ENCODE results near the gene QPRT.
"Not testable (repeated sequence)": the region's sequence is repeated elsewhere in the genome, so short reads cannot be mapped to it uniquely, and the experiment has no call there.

The QPRT gene

DNA sequence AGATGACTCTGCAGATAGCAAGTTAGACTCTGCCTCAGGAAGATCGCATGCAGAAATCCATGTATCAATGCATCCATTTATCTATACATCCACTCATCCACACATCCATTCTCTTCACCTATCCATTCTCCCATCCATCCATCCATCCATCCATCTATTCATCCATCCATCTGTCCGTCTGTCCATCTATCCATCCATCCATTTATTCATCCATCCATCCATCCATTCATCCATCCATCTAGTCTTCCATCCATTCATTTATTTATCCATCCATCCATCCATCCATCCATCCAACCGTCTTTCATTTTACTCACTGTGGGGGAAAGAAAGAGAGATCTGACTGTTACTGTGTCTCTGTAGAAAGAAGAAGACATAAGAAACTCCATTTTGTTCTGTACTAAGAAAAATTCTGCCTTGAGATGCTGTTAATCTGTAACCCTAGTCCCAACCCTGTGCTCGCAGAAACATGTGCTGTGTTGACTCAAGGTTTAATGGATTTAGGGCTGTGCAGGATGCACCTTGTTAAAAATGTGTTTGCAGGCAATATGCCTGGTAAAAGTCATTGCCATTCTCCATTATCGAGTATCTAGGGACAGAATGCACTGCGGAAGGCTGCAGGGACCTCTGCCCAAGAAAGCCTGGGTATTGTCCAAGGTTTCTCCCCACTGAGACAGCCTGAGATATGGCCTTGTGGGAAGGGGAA is 61.1 kb downstream of the QPRT start:
- not testable (repeated sequence) for H3K4me3 ChIP-seq (ENCODE audit: low read depth, low read length); H3K27me3 ChIP-seq (ENCODE audit: control insufficient read depth, insufficient read depth, low read length); H3K4me1 ChIP-seq (ENCODE audit: control insufficient read depth, insufficient read depth, low read length); H3K9ac ChIP-seq (ENCODE audit: low read depth, low read length); H3K9me3 ChIP-seq (ENCODE audit: control insufficient read depth, insufficient read depth, low read length); H3K27ac ChIP-seq (ENCODE audit: low read depth, low read length)
- peaks cover 41% of the 10 kb centered on the region for H3K36me3 ChIP-seq (ENCODE audit: control insufficient read depth, insufficient read depth, low read length)

DNA sequence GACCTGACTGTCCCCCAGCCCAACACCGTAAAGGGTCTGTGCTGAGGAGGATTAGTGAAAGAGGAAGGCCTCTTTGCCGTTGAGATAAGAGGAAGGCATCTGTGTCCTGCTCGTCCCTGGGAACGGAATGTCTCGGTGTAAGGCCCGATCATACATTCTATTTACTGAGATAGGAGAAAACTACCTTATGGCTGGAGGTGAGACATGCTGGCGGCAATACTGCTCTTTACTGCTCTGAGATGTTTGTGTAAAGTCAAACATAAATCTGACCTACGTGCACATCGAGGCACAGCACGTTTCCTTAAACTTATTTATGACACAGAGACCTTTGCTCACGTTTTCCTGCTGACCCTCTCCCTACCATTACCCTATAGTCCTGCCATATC is 61.6 kb downstream of the QPRT start:
- H3K4me3 ChIP-seq (ENCODE audit: low read depth, low read length); H3K27me3 ChIP-seq (ENCODE audit: control insufficient read depth, insufficient read depth, low read length); H3K9me3 ChIP-seq (ENCODE audit: control insufficient read depth, insufficient read depth, low read length); H3K9ac ChIP-seq (ENCODE audit: low read depth, low read length); H3K4me1 ChIP-seq (ENCODE audit: control insufficient read depth, insufficient read depth, low read length); H3K27ac ChIP-seq (ENCODE audit: low read depth, low read length): not testable (repeated sequence)
- H3K36me3 ChIP-seq (ENCODE audit: control insufficient read depth, insufficient read depth, low read length): peaks cover 37% of the 10 kb centered on the region

GRCh38 chr16:29742683-29743275 is 63.8 kb downstream of the QPRT start:
- H3K27me3 ChIP-seq (ENCODE audit: control insufficient read depth, insufficient read depth, low read length): no peaks in the 10 kb centered on the region
- no peak overlapping the region for H3K9ac ChIP-seq (ENCODE audit: low read depth, low read length)
- peaks cover 20% of the 10 kb centered on the region for H3K36me3 ChIP-seq (ENCODE audit: control insufficient read depth, insufficient read depth, low read length)
- no peak overlapping the region for H3K27ac ChIP-seq (ENCODE audit: low read depth, low read length)
- no peaks in the 10 kb centered on the region for H3K9me3 ChIP-seq (ENCODE audit: control insufficient read depth, insufficient read depth, low read length)
- H3K4me1 ChIP-seq (ENCODE audit: control insufficient read depth, insufficient read depth, low read length): peaks cover 2% of the 10 kb centered on the region; the same call in 1 of the 2 replicates
- no peak overlapping the region for H3K4me3 ChIP-seq (ENCODE audit: low read depth, low read length)

- peaks cover 2% of the 10 kb centered on the region; the same call in 1 of the 2 replicates for H3K4me1 ChIP-seq (ENCODE audit: control insufficient read depth, insufficient read depth, low read length)
- H3K9me3 ChIP-seq (ENCODE audit: control insufficient read depth, insufficient read depth, low read length): peaks cover 6% of the 10 kb centered on the region; the same call in 1 of the 2 replicates
- peaks cover 13% of the 10 kb centered on the region for H3K36me3 ChIP-seq (ENCODE audit: control insufficient read depth, insufficient read depth, low read length)
- H3K27me3 ChIP-seq (ENCODE audit: control insufficient read depth, insufficient read depth, low read length): no peaks in the 10 kb centered on the region
- H3K27ac ChIP-seq (ENCODE audit: low read depth, low read length): peak overlapping the region; percentile 33
- H3K4me3 ChIP-seq (ENCODE audit: low read depth, low read length): no peak overlapping the region
- H3K9ac ChIP-seq (ENCODE audit: low read depth, low read length): no peak overlapping the region
These were observed 64.5 kb downstream of the QPRT start for GRCh38 chr16:29743475-29743826.

DNA sequence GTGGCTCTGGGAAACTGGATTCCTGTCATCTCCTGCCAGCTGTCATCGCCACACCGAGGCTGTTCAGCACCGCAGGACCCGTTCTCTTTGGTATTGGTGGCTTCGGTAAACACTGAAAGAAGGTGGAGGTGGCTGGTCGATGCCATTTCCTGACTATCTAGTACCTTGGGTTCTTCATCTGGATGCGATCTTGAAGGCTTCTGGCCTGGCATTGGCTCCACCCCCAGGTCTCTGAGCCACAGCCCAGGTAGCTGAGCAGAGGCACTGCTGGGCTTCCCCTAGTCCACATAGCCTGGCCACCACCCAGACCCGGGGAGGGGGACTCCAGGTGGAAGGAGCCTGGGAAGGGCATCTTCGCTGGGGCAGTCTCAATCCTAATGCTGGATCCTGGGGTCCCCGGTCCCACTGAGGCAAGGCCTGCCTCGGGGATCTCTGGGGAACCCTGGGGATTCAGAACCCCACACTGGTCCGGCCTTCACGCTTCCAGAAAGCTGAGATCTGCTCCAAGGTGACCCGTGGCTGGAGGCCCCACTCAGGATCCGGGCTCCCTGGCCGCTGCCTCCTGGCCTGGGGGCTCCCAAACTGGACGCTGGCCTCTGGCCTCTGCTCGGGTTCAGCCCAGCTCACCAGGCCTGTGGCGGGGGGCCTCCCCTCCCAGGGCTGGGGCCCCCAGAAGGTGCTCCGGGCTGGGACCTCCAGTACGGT is 65.0 kb downstream of the QPRT start:
- no peak overlapping the region for H3K27ac ChIP-seq (ENCODE audit: low read depth, low read length)
- no peak overlapping the region for H3K4me3 ChIP-seq (ENCODE audit: low read depth, low read length)
- H3K4me1 ChIP-seq (ENCODE audit: control insufficient read depth, insufficient read depth, low read length): peaks cover 2% of the 10 kb centered on the region; the same call in 1 of the 2 replicates
- peaks cover 8% of the 10 kb centered on the region; the same call in 1 of the 2 replicates for H3K36me3 ChIP-seq (ENCODE audit: control insufficient read depth, insufficient read depth, low read length)
- no peak overlapping the region for H3K9ac ChIP-seq (ENCODE audit: low read depth, low read length)
- no peaks in the 10 kb centered on the region for H3K27me3 ChIP-seq (ENCODE audit: control insufficient read depth, insufficient read depth, low read length)
- peaks cover 8% of the 10 kb centered on the region for H3K9me3 ChIP-seq (ENCODE audit: control insufficient read depth, insufficient read depth, low read length)

GRCh38 chr16:29744541-29745101 is 65.6 kb downstream of the QPRT start:
- H3K36me3 ChIP-seq (ENCODE audit: control insufficient read depth, insufficient read depth, low read length): peaks cover 5% of the 10 kb centered on the region; the same call in 1 of the 2 replicates

GRCh38 chr16:29745121-29745852 is 66.3 kb downstream of the QPRT start:
- H3K9me3 ChIP-seq (ENCODE audit: control insufficient read depth, insufficient read depth, low read length): peaks cover 10% of the 10 kb centered on the region
- peaks cover 2% of the 10 kb centered on the region; the same call in 1 of the 2 replicates for H3K4me1 ChIP-seq (ENCODE audit: control insufficient read depth, insufficient read depth, low read length)
- H3K36me3 ChIP-seq (ENCODE audit: control insufficient read depth, insufficient read depth, low read length): no peaks in the 10 kb centered on the region
- no peak overlapping the region for H3K9ac ChIP-seq (ENCODE audit: low read depth, low read length)
- no peak overlapping the region for H3K27ac ChIP-seq (ENCODE audit: low read depth, low read length)
- no peak overlapping the region for H3K4me3 ChIP-seq (ENCODE audit: low read depth, low read length)
- H3K27me3 ChIP-seq (ENCODE audit: control insufficient read depth, insufficient read depth, low read length): no peaks in the 10 kb centered on the region

More at GRCh38 chr16:29744541-29745101, 65.6 kb downstream of the QPRT start:
- Histone ChIP-seq H3K9me3 (ENCODE audit: control insufficient read depth, insufficient read depth, low read length) (peaks cover 10% of the 10 kb centered on the region), H3K4me3 (ENCODE audit: low read depth, low read length) (no peak overlapping the region), H3K9ac (ENCODE audit: low read depth, low read length) (no peak overlapping the region), H3K4me1 (ENCODE audit: control insufficient read depth, insufficient read depth, low read length) (peaks cover 2% of the 10 kb centered on the region; the same call in 1 of the 2 replicates), H3K27me3 (ENCODE audit: control insufficient read depth, insufficient read depth, low read length) (no peaks in the 10 kb centered on the region), H3K27ac (ENCODE audit: low read depth, low read length) (no peak overlapping the region)

DNA sequence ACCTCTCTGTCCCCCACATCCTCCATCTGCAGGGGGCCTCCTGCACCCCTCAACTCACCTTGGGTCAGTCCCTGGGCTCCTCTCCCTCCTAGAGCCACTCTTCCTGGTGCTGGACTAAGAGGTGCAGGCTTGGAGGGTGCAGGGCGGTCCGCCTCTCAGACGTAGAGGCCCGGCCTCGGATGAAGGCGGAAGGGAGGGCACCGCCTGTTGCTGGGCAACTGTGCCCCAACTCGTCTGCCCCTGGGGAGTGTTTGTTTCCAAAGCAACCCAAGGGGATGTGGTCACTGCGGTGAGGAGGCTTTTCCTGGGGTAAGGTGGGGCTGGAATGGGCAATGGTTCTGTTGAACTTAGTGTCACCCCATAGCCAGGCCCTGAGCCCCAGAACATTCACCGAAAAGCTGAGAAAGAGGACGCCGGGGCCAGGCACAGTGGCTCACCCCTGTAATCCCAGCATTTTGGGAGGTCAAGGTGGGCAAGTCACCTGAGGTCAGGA is 66.9 kb downstream of the QPRT start, which contains the start of gene C16orf54:
TSS of gene C16orf54 (minus strand) at position 138 of the 493 bp plus-strand sequence. CDS start 1,039 bp downstream, outside the sequence.
- H3K9ac ChIP-seq (ENCODE audit: low read depth, low read length): no peak within 1 kb of the TSS
- H3K27ac ChIP-seq (ENCODE audit: low read depth, low read length): no peak within 1 kb of the TSS
- no peak within 1 kb of the TSS for H3K4me3 ChIP-seq (ENCODE audit: low read depth, low read length)
- peaks cover 2% of the 10 kb centered on the region; the same call in 1 of the 2 replicates for H3K4me1 ChIP-seq (ENCODE audit: control insufficient read depth, insufficient read depth, low read length)
- H3K27me3 ChIP-seq (ENCODE audit: control insufficient read depth, insufficient read depth, low read length): no peaks in the 10 kb centered on the region
- H3K9me3 ChIP-seq (ENCODE audit: control insufficient read depth, insufficient read depth, low read length): peaks cover 10% of the 10 kb centered on the region
- H3K36me3 ChIP-seq (ENCODE audit: control insufficient read depth, insufficient read depth, low read length): no peaks in the 10 kb centered on the region

GRCh38 chr16:29746518-29746917 is 67.5 kb downstream of the QPRT start:
- not testable (repeated sequence) for H3K4me3 ChIP-seq (ENCODE audit: low read depth, low read length); H3K27me3 ChIP-seq (ENCODE audit: control insufficient read depth, insufficient read depth, low read length); H3K4me1 ChIP-seq (ENCODE audit: control insufficient read depth, insufficient read depth, low read length); H3K27ac ChIP-seq (ENCODE audit: low read depth, low read length); H3K9ac ChIP-seq (ENCODE audit: low read depth, low read length); H3K36me3 ChIP-seq (ENCODE audit: control insufficient read depth, insufficient read depth, low read length); H3K9me3 ChIP-seq (ENCODE audit: control insufficient read depth, insufficient read depth, low read length)

Data from HUES48 (cell line).